GM20431 (cell line): ENCODE results near the gene KRTAP10-6.
"Not testable (repeated sequence)": the region's sequence is repeated elsewhere in the genome, so short reads cannot be mapped to it uniquely, and the experiment has no call there.

Experiments used
- in situ Hi-C: fragments of 300-500 bp; cut with MseI, MboI; formaldehyde crosslinking; loops from one replicate; pipeline ENCODE4 v1.15.0; 2020; ENCODE audit warnings: low sequenced_read_pairs; ENCODE audit not compliant: unreplicated experiment

KRTAP10-6 gene

GRCh38 chr21:44566403-44566802 lies 25.9 kb downstream of the KRTAP10-6 start:
- in situ Hi-C loops = no loop called here

- in situ Hi-C loops = no loop called here
These were observed 27.3 kb downstream of the KRTAP10-6 start for GRCh38 chr21:44564886-44565598.

- in situ Hi-C loops = no loop called here
These were observed 28.2 kb downstream of the KRTAP10-6 start for GRCh38 chr21:44564099-44564498.

GRCh38 chr21:44558695-44559094 lies 33.6 kb downstream of the KRTAP10-6 start, which contains the start of gene KRTAP10-3:
KRTAP10-3 (minus strand) TSS chr21:44558795; CDS start chr21:44558715, 80 bp downstream.
- in situ Hi-C loops = no loop called here

- in situ Hi-C loops = not testable (repeated sequence)
These were observed 34.0 kb downstream of the KRTAP10-6 start for GRCh38 chr21:44558329-44558675.

GRCh38 chr21:44557491-44558328 lies 34.6 kb downstream of the KRTAP10-6 start:
- in situ Hi-C loops = no loop called here

- in situ Hi-C loops = no loop called here
These were observed 35.4 kb downstream of the KRTAP10-6 start for GRCh38 chr21:44556879-44557278.

GRCh38 chr21:44555200-44555875 lies 37.0 kb downstream of the KRTAP10-6 start:
- in situ Hi-C loops = no loop called here

- in situ Hi-C loops = no loop called here
These were observed 39.6 kb downstream of the KRTAP10-6 start for GRCh38 chr21:44552681-44553080.

GRCh38 chr21:44552136-44552535 lies 40.2 kb downstream of the KRTAP10-6 start:
- in situ Hi-C loops = no loop called here

- in situ Hi-C loops = no loop called here
These were observed 40.9 kb downstream of the KRTAP10-6 start, which contains the start of gene KRTAP10-2 for GRCh38 chr21:44551340-44551961. KRTAP10-2 (minus strand) TSS chr21:44551505; CDS start chr21:44551458, 47 bp downstream.

- in situ Hi-C loops = no loop called here
These were observed 41.5 kb downstream of the KRTAP10-6 start for GRCh38 chr21:44550807-44551206.

- in situ Hi-C loops = not testable (repeated sequence)
These were observed 42.0 kb downstream of the KRTAP10-6 start for GRCh38 chr21:44550285-44550684.

GRCh38 chr21:44549525-44550211 lies 42.6 kb downstream of the KRTAP10-6 start:
- in situ Hi-C loops = no loop called here

- in situ Hi-C loops = no loop called here
These were observed 43.4 kb downstream of the KRTAP10-6 start for GRCh38 chr21:44548922-44549321.

GRCh38 chr21:44548381-44548780 lies 43.9 kb downstream of the KRTAP10-6 start:
- in situ Hi-C loops = no loop called here

- in situ Hi-C loops = no loop called here
These were observed 44.5 kb downstream of the KRTAP10-6 start for GRCh38 chr21:44547656-44548331.

- in situ Hi-C loops = no loop called here
These were observed 47.7 kb downstream of the KRTAP10-6 start for GRCh38 chr21:44544566-44544965.

- in situ Hi-C loops = no loop called here
These were observed 49.6 kb downstream of the KRTAP10-6 start for GRCh38 chr21:44542716-44543115.
